HCT116 (cell line): ENCODE data around the gene PPTC7. TPM values are rescaled to one million over a fixed set of nuclear protein-coding genes. Genes with fewer than 3 reads are reported as not detected.

Experiments used
- ATAC-seq: fragments of 200-7000 bp; cut with Tn5 transposase; 2 replicates; pipeline ENCODE4 v1.9.1; 2020; ENCODE audit warnings: mild to moderate bottlenecking, moderate library complexity
- BruUV-seq: library from RNA; stranded (reverse); fragments of 400-500 nt; replicated peaks from 2 replicates; lab custom pipeline; 2021; lab: Mats Ljungman, UMichigan
- CTCF ChIA-PET: fragments of 300-600 bp; sonication (Branson Sonifier 250); formaldehyde crosslinking; loops from one replicate; lab custom pipeline; 2021; ENCODE audit warnings: antibody characterized with exemption; lab: Charles Lee
- POLR2A ChIA-PET: fragments of 300-600, 350-600 bp; sonication (Branson Sonifier 250); formaldehyde crosslinking; loops from one replicate; lab custom pipeline; 2021; ENCODE audit warnings: antibody characterized with exemption; lab: Charles Lee
- RAD21 ChIA-PET, 2 experiments: fragments of 300-600 bp; sonication (Branson Sonifier 250); formaldehyde crosslinking; loops; one replicate each; lab custom pipeline; 2023; ENCODE audit warnings: low total read pairs in 2 of 2; ENCODE audit not compliant: uncharacterized antibody in 2 of 2, unreplicated experiment in 2 of 2, low non-redundant PET in 1 of 2; lab: Charles Lee
- DNase-seq: peaks from one replicate; pipeline ENCODE4 v3.0.0-alpha.2; 2010; ENCODE audit warnings: low read depth, low spot score
- H2AFZ ChIP-seq: fragments of 200-600 bp; shearing (Covaris generic), sonication (generic); 2 replicates; pipeline ENCODE4 v1.6.1; 2017; ENCODE audit warnings: low read depth, mixed run types, mixed read lengths, antibody characterized with exemption, low read length; ENCODE audit not compliant: poor library complexity, severe bottlenecking
- H3K27ac ChIP-seq: 2 replicates; pipeline ENCODE4 v1.5.1; 2012; ENCODE audit warnings: low read depth, low read length
- H3K27me3 ChIP-seq: fragments of 200-600 bp; sonication (generic); 2 replicates; pipeline ENCODE4 v1.6.1; 2016; ENCODE audit warnings: mixed run types, low read length, mixed read lengths; ENCODE audit not compliant: insufficient read depth
- H3K36me3 ChIP-seq, 2 experiments: fragments of 200-500 bp in 1 of 2; fragments of 200-600 bp in 1 of 2; sonication (Bioruptor generic) in 1 of 2; sonication (generic) in 1 of 2; 2 replicates each; pipeline versions ENCODE4 v1.5.1 to v1.6.1; 2014 to 2016; ENCODE audit warnings: low read length in 2 of 2, inconsistent platforms in 1 of 2, mixed read lengths in 1 of 2, mixed run types in 1 of 2; ENCODE audit not compliant: insufficient read depth in 2 of 2, control insufficient read depth in 1 of 2
- H3K4me1 ChIP-seq, 2 experiments: fragments of 200-600 bp in 1 of 2; sonication (generic) in 1 of 2; 2 replicates each; pipeline versions ENCODE4 v1.5.1 to v1.6.1; 2012 to 2017; ENCODE audit warnings: low read length in 2 of 2, inconsistent platforms in 1 of 2, mild to moderate bottlenecking in 1 of 2, mixed read lengths in 1 of 2, mixed run types in 1 of 2, moderate library complexity in 1 of 2; ENCODE audit not compliant: insufficient read depth in 2 of 2, control insufficient read depth in 1 of 2
- H3K4me2 ChIP-seq: fragments of 200-600 bp; sonication (generic); 2 replicates; pipeline ENCODE4 v1.6.1; 2017; ENCODE audit warnings: mixed run types, low read length, mixed read lengths
- H3K4me3 ChIP-seq, 2 experiments: fragments of 200-600 bp in 1 of 2; sonication (generic) in 1 of 2; replicated peaks in 1 of 2; 2 replicates each; pipeline ENCODE4 v1.5.1; 2011 to 2016; ENCODE audit warnings: low read length in 2 of 2, control low read depth in 1 of 2, low read depth in 1 of 2, mild to moderate bottlenecking in 1 of 2, mixed read lengths in 1 of 2, mixed run types in 1 of 2
- H3K79me2 ChIP-seq: fragments of 200-600 bp; sonication (generic); 2 replicates; pipeline ENCODE4 v1.6.1; 2017; ENCODE audit warnings: mild to moderate bottlenecking, mixed run types, low read length, moderate library complexity, mixed read lengths; ENCODE audit not compliant: insufficient read depth
- H3K9ac ChIP-seq: fragments of 200-600 bp; sonication (generic); 2 replicates; pipeline ENCODE4 v1.6.1; 2016; ENCODE audit warnings: low read length, mixed read lengths
- H3K9me2 ChIP-seq: fragments of 200-600 bp; sonication (generic), shearing (Covaris generic); 2 replicates; pipeline ENCODE4 v1.6.1; 2017; ENCODE audit warnings: mixed run types, mild to moderate bottlenecking, moderate library complexity; ENCODE audit not compliant: insufficient read depth
- H3K9me3 ChIP-seq, 2 experiments: fragments of 200-500 bp in 1 of 2; fragments of 200-600 bp in 1 of 2; sonication (Bioruptor generic) in 1 of 2; sonication (generic) in 1 of 2; 2 replicates each; pipeline ENCODE4 v1.6.1; 2014 to 2017; ENCODE audit warnings: low read length in 2 of 2, mixed read lengths in 2 of 2, inconsistent platforms in 1 of 2, low read depth in 1 of 2, mild to moderate bottlenecking in 1 of 2, mixed run types in 1 of 2, moderate library complexity in 1 of 2; ENCODE audit not compliant: control insufficient read depth in 1 of 2, insufficient read depth in 1 of 2
- H4K20me1 ChIP-seq: fragments of 200-600 bp; sonication (generic), shearing (Covaris generic); 2 replicates; pipeline ENCODE4 v1.6.1; 2017; ENCODE audit warnings: mixed run types, mild to moderate bottlenecking, moderate library complexity; ENCODE audit not compliant: insufficient read depth
- ATF3 ChIP-seq: IDR thresholded peaks from 2 replicates; pipeline ENCODE4 v1.6.1; 2012
- CBX3 ChIP-seq: IDR thresholded peaks from 2 replicates; pipeline ENCODE4 v1.6.1; 2012; ENCODE audit warnings: low read depth
- CEBPB ChIP-seq: IDR thresholded peaks from 2 replicates; pipeline ENCODE4 v1.6.1; 2012; ENCODE audit warnings: low read depth
- EGR1 ChIP-seq: IDR thresholded peaks from 2 replicates; pipeline ENCODE4 v1.6.1; 2012; ENCODE audit warnings: low read depth
- ELF1 ChIP-seq: IDR thresholded peaks from 2 replicates; pipeline ENCODE4 v1.6.1; 2012; ENCODE audit warnings: low read depth, borderline replicate concordance
- EZH2 ChIP-seq: fragments of 200-600 bp; sonication (generic); IDR thresholded peaks from 2 replicates; pipeline ENCODE4 v1.6.1; 2017; ENCODE audit warnings: antibody characterized with exemption, mixed run types
- EZH2phosphoT487 ChIP-seq: fragments of 200-600 bp; IDR thresholded peaks from 2 replicates; pipeline ENCODE4 v1.6.1; 2018; ENCODE audit warnings: antibody characterized with exemption, borderline replicate concordance
- FOSL1 ChIP-seq: IDR thresholded peaks from 2 replicates; pipeline ENCODE4 v1.6.1; 2012; ENCODE audit warnings: low read depth
- JUND ChIP-seq: IDR thresholded peaks from 2 replicates; pipeline ENCODE4 v1.6.1; 2012
- POLR2A ChIP-seq: IDR thresholded peaks from 2 replicates; pipeline ENCODE4 v1.7.0; 2011; ENCODE audit warnings: borderline replicate concordance; ENCODE audit not compliant: insufficient read depth, insufficient read length; ENCODE audit errors: extremely low read depth
- POLR2AphosphoS5 ChIP-seq: IDR thresholded peaks from 2 replicates; pipeline ENCODE4 v1.6.1; 2011; ENCODE audit warnings: mild to moderate bottlenecking, low read depth, low read length, moderate library complexity
- RAD21 ChIP-seq: IDR thresholded peaks from 2 replicates; pipeline ENCODE4 v1.6.1; 2012; ENCODE audit warnings: low read depth, mild to moderate bottlenecking
- REST ChIP-seq: IDR thresholded peaks from 2 replicates; pipeline ENCODE4 v1.6.1; 2012; ENCODE audit warnings: low read depth
- SIN3A ChIP-seq: IDR thresholded peaks from 2 replicates; pipeline ENCODE4 v1.6.1; 2012; ENCODE audit warnings: low read depth
- SP1 ChIP-seq: IDR thresholded peaks from 2 replicates; pipeline ENCODE4 v1.6.1; 2012; ENCODE audit warnings: low read depth
- SRF ChIP-seq: IDR thresholded peaks from 2 replicates; pipeline ENCODE4 v1.6.1; 2012; ENCODE audit warnings: low read depth
- TCF7L2 ChIP-seq: IDR thresholded peaks from 2 replicates; pipeline ENCODE4 v1.7.0; 2011; ENCODE audit warnings: borderline replicate concordance, inconsistent platforms; ENCODE audit not compliant: insufficient read depth, insufficient read length; ENCODE audit errors: extremely low read depth
- YY1 ChIP-seq: IDR thresholded peaks from 2 replicates; pipeline ENCODE4 v1.6.1; 2011; ENCODE audit warnings: low read length, low read depth, moderate library complexity, mild to moderate bottlenecking; ENCODE audit not compliant: insufficient replicate concordance; ENCODE audit errors: extremely low read depth
- ZFX ChIP-seq: fragments of 450-650 bp; IDR thresholded peaks from 2 replicates; pipeline ENCODE4 v1.6.1; 2017
- ZNF274 ChIP-seq: fragments of 200-500 bp; sonication (Bioruptor generic); IDR thresholded peaks from 2 replicates; pipeline ENCODE4 v1.6.1; 2014; ENCODE audit warnings: mild to moderate bottlenecking, low read depth, low read length, inconsistent platforms
- intact Hi-C: fragments of 100-400 bp; cut with micrococcal nuclease; formaldehyde crosslinking; loops from 2 replicates; pipeline ENCODE4 v1.10.0; 2022
- total RNA-seq: library from RNA; stranded (reverse); gene quantifications from one replicate; pipeline ENCODE4 v1.2.1, GENCODE V29; 2021; ENCODE audit not compliant: unreplicated experiment
- TF ChIP-seq, protein P1 (sequence below): IDR thresholded peaks from 2 replicates; pipeline ENCODE4 v1.6.1; 2012
- TF ChIP-seq, protein P2 (sequence below), 3 experiments: fragments of 200-600 bp in 1 of 3; sonication (generic) in 1 of 3; IDR thresholded peaks in 2 of 3; conservative IDR thresholded peaks in 1 of 3; 2 replicates each; pipeline ENCODE4 v1.5.1; 2012 to 2017; ENCODE audit warnings: low read depth in 2 of 3, low read length in 2 of 3, antibody characterized with exemption in 1 of 3, borderline replicate concordance in 1 of 3, control low read depth in 1 of 3, mild to moderate bottlenecking in 1 of 3, mixed read lengths in 1 of 3, mixed run types in 1 of 3, moderate library complexity in 1 of 3; ENCODE audit not compliant: insufficient read depth in 1 of 3

PPTC7 gene
- total RNA-seq, 1 experiment from 2014 or later, result 25.2 TPM

- Histone ChIP-seq H3K9me2 (no peaks in the 10 kb centered on the region), H3K27ac (peak overlapping the region; percentile 89), H3K79me2 (peaks cover 87% of the 10 kb centered on the region), H3K9ac (peak overlapping the region; percentile 74), H3K4me1 (peaks cover 41 to 77% of the 10 kb centered on the region in 2 experiments), H3K4me3 (peak overlapping the region; percentile 23 to 53), H4K20me1 (peaks cover 8% of the 10 kb centered on the region; the same call in 1 of the 2 replicates), H3K36me3 (no peaks in the 10 kb centered on the region), H3K9me3 (no peaks in the 10 kb centered on the region), H3K27me3 (no peaks in the 10 kb centered on the region), H3K4me2 (peak overlapping the region; percentile 89), H2AFZ (no peak overlapping the region)
- peak; percentile 88 for DNase-seq
- ChIA-PET RAD21 (no interaction called here), CTCF (interaction anchor here (0.7 kb wide), 1 partner anchor 129 kb away, joined by 3 read pairs; the partner anchor contains the start of gene ARPC3), POLR2A (interaction anchor here (0.7 kb wide), 1 partner anchor 110 kb away, joined by 3 read pairs; the partner anchor contains the start of gene FAM216A)
- BruUV-seq, result TSS peak; percentile 86
- ATAC-seq, result peak; percentile 41
- intact Hi-C loops, result no loop called here
- TF ChIP-seq, protein P1, sequence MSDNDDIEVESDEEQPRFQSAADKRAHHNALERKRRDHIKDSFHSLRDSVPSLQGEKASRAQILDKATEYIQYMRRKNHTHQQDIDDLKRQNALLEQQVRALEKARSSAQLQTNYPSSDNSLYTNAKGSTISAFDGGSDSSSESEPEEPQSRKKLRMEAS, result peak; percentile 90
- TF ChIP-seq POLR2A (no peak), REST (no peak), EGR1 (peak; percentile 11; the same call in 1 of the 2 replicates), TCF7L2 (no peak), EZH2 (no peak), ZFX (no peak), EZH2phosphoT487 (no peak), CEBPB (peak; percentile 97), SP1 (peak; percentile 67), JUND (no peak; the same call in 1 of the 2 replicates), SIN3A (peak; percentile 90), SRF (peak; percentile 45; the same call in 1 of the 2 replicates), POLR2AphosphoS5 (0 out of 2 replicates have a peak, but pooled peaks have one; percentile 1), FOSL1 (peak; percentile 60), ELF1 (no peak; the same call in 1 of the 2 replicates), CBX3 (peak; percentile 85; the same call in 1 of the 2 replicates), ZNF274 (no peak), YY1 (no peak), RAD21 (no peak), ATF3 (no peak; the same call in 1 of the 2 replicates)
- TF ChIP-seq, protein P2, sequence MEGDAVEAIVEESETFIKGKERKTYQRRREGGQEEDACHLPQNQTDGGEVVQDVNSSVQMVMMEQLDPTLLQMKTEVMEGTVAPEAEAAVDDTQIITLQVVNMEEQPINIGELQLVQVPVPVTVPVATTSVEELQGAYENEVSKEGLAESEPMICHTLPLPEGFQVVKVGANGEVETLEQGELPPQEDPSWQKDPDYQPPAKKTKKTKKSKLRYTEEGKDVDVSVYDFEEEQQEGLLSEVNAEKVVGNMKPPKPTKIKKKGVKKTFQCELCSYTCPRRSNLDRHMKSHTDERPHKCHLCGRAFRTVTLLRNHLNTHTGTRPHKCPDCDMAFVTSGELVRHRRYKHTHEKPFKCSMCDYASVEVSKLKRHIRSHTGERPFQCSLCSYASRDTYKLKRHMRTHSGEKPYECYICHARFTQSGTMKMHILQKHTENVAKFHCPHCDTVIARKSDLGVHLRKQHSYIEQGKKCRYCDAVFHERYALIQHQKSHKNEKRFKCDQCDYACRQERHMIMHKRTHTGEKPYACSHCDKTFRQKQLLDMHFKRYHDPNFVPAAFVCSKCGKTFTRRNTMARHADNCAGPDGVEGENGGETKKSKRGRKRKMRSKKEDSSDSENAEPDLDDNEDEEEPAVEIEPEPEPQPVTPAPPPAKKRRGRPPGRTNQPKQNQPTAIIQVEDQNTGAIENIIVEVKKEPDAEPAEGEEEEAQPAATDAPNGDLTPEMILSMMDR (IDR thresholded peaks at IDR 0.05 in 2 of 3, conservative IDR thresholded peaks at IDR 0.05 in 1 of 3; ENCODE audit: borderline replicate concordance in 1 of 3, insufficient read depth in 1 of 3, low read depth in 2 of 3, low read length in 2 of 3), result no peak
These were observed 4.2 kb downstream of the PPTC7 start for GRCh38 chr12:110578694-110579534.
